Prostate gland (tissue), 2 donors: ENCODE measurements around the gene ATP7B. TPM values are rescaled to one million over a fixed set of nuclear protein-coding genes. Genes with fewer than 3 reads are reported as not detected.

Source experiments
- DNase-seq: peaks from one replicate; pipeline ENCODE4 v3.0.0-alpha.2; 2019; ENCODE audit warnings: low spot score
- H3K27ac ChIP-seq, 2 donors: fragments of 200-600 bp; sonication (generic); 2 replicates each; pipeline ENCODE4 v1.5.1; 2017 to 2019
- H3K27me3 ChIP-seq: fragments of 200-600 bp; sonication (generic); replicated peaks from 2 replicates; pipeline ENCODE4 v1.5.1; 2019; ENCODE audit not compliant: insufficient read depth
- H3K36me3 ChIP-seq, 2 donors: fragments of 200-600 bp; sonication (generic); 1 replicate in 1 of 2; 2 replicates in 1 of 2; pipeline versions ENCODE4 v1.5.1 to v1.8.1; 2017 to 2019
- H3K4me1 ChIP-seq: fragments of 200-600 bp; sonication (generic); replicated peaks from 2 replicates; pipeline ENCODE4 v1.5.1; 2019
- H3K4me3 ChIP-seq, 2 donors: fragments of 200-600 bp; sonication (generic); 2 replicates each; pipeline ENCODE4 v1.5.1; 2017 to 2019
- H3K9me3 ChIP-seq: fragments of 200-600 bp; sonication (generic); 2 replicates; pipeline ENCODE4 v1.5.1; 2017
- POLR2A ChIP-seq: fragments of 450-650 bp; IDR thresholded peaks from one replicate; pipeline ENCODE4 v1.6.1; 2016; ENCODE audit warnings: antibody characterized with exemption, mild to moderate bottlenecking
- POLR2AphosphoS5 ChIP-seq: sonication (generic); formaldehyde crosslinking; IDR thresholded peaks from one replicate; pipeline ENCODE4 v1.6.1; 2017; ENCODE audit warnings: antibody characterized with exemption
- WGBS: methylation state at CpG from one replicate; pipeline ENCODE4 v1.1.5; 2018; 5-methylcytosine and 5-hydroxymethylcytosine counted together
- intact Hi-C: fragments of 100-400 bp; cut with DNase I; formaldehyde crosslinking; loops from one replicate; pipeline ENCODE4 v1.14.2; 2022
- total RNA-seq, 2 donors: library from RNA; depleted of rRNA; stranded (reverse); fragments of >200 nt; gene quantifications; one replicate each; pipeline ENCODE4 v1.1.0, GENCODE V29; 2016
- TF ChIP-seq, protein P1 (sequence below), 4 experiments: fragments of 200-600 bp in 2 of 4; fragments of 450-650 bp in 2 of 4; sonication (generic) in 2 of 4; IDR thresholded peaks; 1 replicate in 3 of 4; 2 replicates in 1 of 4; pipeline ENCODE4 v1.5.1; 2016 to 2019; ENCODE audit warnings: antibody characterized with exemption in 4 of 4, mild to moderate bottlenecking in 2 of 4, moderate library complexity in 2 of 4

Gene ATP7B
- total RNA-seq, 2 donors from 2014 or later: 6.2 to 8.2 TPM

DNA sequence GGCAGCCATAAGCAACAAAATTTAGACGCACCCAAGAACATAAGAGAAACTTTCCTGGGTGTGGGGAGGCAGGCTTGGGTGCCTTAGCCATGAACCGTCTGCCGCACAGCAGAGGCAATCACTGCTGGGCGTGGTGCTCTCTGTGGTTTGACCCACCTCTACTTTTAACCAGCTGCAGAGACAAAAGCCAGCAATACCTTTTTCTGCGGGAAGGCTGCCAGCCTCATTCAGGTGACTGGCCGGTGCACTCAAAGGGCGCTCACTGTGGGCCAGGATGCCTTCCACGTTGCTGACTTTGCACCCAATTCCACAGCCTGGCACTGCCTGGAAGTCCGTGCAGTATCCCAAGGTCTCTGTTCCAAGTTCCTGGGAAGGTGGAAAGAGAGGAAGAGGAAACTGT is 69.1 kb downstream of the ATP7B start:
- no peaks in the 10 kb centered on the region for H3K9me3 ChIP-seq
- H3K36me3 ChIP-seq: no peaks in the 10 kb centered on the region
- no peak overlapping the region for H3K4me3 ChIP-seq
- intact Hi-C loops: no loop called here
- no peak overlapping the region for H3K27ac ChIP-seq
- no peaks in the 10 kb centered on the region for H3K4me1 ChIP-seq
- TF ChIP-seq, protein P1, sequence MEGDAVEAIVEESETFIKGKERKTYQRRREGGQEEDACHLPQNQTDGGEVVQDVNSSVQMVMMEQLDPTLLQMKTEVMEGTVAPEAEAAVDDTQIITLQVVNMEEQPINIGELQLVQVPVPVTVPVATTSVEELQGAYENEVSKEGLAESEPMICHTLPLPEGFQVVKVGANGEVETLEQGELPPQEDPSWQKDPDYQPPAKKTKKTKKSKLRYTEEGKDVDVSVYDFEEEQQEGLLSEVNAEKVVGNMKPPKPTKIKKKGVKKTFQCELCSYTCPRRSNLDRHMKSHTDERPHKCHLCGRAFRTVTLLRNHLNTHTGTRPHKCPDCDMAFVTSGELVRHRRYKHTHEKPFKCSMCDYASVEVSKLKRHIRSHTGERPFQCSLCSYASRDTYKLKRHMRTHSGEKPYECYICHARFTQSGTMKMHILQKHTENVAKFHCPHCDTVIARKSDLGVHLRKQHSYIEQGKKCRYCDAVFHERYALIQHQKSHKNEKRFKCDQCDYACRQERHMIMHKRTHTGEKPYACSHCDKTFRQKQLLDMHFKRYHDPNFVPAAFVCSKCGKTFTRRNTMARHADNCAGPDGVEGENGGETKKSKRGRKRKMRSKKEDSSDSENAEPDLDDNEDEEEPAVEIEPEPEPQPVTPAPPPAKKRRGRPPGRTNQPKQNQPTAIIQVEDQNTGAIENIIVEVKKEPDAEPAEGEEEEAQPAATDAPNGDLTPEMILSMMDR (IDR thresholded peaks at IDR 0.05): no peak
- TF ChIP-seq POLR2AphosphoS5 (no peak), POLR2A (no peak)
- no peaks in the 10 kb centered on the region for H3K27me3 ChIP-seq
- no peak for DNase-seq
- WGBS: 54% methylated on average over 9 of the region's 9 CpGs

DNA sequence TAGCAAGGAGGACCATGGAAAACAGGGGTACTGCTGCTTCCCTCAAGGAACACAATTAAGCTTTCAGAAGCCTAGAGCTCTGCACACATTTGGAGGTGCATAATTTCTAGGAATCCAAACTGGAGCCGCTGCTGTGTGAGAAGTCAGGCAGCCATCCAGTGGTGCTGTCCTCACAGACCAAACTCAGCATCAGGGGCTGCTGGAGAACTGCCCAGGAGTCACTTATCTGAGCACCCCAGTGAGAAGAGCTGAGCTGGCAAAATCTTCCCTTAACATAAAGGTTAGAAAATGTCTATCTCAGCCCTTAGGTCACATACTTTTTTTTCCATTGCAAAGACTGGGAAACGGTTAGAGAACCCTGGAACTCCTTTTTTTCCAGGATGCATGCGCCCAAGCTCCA is 72.8 kb downstream of the ATP7B start:
- intact Hi-C loops: no loop called here
- no peaks in the 10 kb centered on the region for H3K36me3 ChIP-seq
- TF ChIP-seq, protein P1 (IDR thresholded peaks at IDR 0.05): no peak
- TF ChIP-seq POLR2A (no peak), POLR2AphosphoS5 (no peak)

DNA sequence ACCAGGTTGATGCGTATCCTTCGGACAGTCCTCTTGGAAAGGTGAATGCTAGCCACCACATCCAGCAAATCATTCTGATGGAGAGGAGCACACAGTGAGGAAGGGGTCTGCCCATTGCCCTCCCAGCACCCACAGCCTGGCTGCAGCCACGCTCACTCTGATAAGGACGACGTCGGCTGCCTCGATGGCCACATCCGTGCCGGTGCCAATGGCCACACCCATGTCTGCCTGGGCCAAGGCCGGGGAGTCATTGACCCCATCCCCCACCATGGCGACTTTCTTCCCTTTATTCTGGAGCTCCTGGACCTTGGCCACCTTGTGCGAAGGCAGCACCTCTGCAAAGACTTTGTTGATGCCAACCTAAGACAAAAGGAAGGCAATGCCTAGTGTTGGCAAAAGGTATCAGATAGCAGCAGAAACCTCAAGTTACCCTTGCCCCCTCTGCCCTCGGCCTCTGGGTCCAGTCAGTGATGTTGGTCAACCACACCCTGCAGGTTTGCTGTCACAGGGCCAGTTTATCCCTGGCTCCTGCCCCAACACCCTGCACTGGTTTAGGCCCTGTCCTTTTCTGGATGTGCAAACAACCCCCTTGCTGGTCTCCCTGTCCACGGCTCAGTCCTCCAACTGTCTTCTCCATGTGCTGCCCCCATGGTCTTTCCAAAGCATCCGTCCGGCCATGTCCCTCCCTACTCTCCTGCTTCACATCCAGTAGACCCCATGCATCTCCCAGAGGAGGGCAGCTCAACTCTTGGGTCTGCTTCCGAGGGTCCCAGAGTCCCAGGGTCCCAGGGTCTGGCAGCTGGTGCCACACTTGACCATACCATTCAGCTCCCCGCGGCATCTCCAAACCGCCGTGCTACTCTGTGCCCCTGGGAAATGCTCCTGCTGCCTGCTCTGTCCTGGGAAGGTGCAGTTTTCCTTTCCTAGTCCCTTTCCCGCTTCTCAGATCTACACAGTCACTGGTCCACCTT is 73.6 kb downstream of the ATP7B start:
- H3K36me3 ChIP-seq: no peaks in the 10 kb centered on the region
- no peak overlapping the region for H3K27ac ChIP-seq
- H3K4me3 ChIP-seq: no peak overlapping the region
- 93% methylated on average over 22 of the region's 22 CpGs for WGBS
- DNase-seq: no peak
- intact Hi-C loops: no loop called here
- TF ChIP-seq POLR2AphosphoS5 (no peak), POLR2A (no peak)
- TF ChIP-seq, protein P1 (IDR thresholded peaks at IDR 0.05): no peak
- H3K9me3 ChIP-seq: no peaks in the 10 kb centered on the region
- no peaks in the 10 kb centered on the region for H3K4me1 ChIP-seq
- no peaks in the 10 kb centered on the region for H3K27me3 ChIP-seq

More for the DNA sequence above, 72.8 kb downstream of the ATP7B start:
- no peaks in the 10 kb centered on the region for H3K4me1 ChIP-seq
- no peaks in the 10 kb centered on the region for H3K9me3 ChIP-seq
- no peak overlapping the region for H3K4me3 ChIP-seq
- DNase-seq: no peak
- H3K27me3 ChIP-seq: no peaks in the 10 kb centered on the region
- H3K27ac ChIP-seq: no peak overlapping the region
- 73% methylated on average over 3 of the region's 3 CpGs for WGBS

DNA sequence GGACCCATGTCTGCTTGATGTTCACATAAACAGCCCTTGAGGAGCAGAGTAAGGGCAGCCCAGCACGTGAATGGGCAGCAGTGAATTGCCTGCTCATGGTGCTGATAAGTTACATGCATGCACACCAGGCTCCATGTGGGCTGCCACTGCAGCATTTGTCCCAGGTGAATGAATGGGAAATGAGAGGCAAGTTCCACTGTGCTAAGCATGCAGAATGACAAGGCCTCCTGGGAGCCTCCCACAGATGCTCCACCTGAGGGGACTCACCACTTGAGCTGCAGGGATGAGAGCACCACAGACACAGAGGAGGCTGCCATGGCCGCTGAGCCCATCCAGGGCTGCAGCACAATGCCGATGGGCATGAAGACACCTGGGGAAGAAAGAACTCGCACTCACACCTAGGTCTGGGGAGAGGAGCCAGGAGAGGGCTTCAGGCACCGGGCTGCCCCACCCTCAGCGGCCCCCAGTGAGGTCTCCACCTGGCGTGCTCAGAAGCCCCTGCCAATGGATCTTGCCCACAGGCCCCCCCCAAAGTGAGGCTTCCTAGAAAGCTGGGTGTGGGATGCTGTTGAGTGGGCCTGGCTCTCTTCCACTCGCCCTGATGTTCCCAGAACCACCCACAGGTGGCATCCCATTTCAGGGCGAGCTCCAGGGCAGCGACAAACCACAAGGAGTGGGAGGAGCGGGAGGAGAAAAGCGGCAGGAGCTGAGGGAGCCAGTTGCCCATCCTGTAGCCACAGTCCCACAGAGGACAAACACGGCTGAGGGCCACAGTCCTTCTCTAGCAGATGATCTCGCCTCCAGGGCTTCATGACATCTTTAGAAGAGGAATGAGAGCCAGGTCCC is 75.7 kb downstream of the ATP7B start:
- intact Hi-C loops: no loop called here
- 66% methylated on average over 14 of the region's 14 CpGs for WGBS
- TF ChIP-seq, protein P1 (IDR thresholded peaks at IDR 0.05): peak; percentile 9 to 65 (median 41)
- no peak for TF ChIP-seq POLR2A
- Histone ChIP-seq H3K27ac (no peak overlapping the region), H3K9me3 (no peaks in the 10 kb centered on the region), H3K4me3 (no peak overlapping the region), H3K36me3 (no peaks in the 10 kb centered on the region), H3K27me3 (no peaks in the 10 kb centered on the region), H3K4me1 (no peaks in the 10 kb centered on the region)
- DNase-seq: peak; percentile 19
